DMS53 treated with DMSO at 0.1 percent for 48 hours (cell line): Measurements from ENCODE around the gene EGR4.

Experiments used
- DNase-seq: peaks from one replicate; lab custom pipeline; 2025; ENCODE audit not compliant: unreplicated experiment; lab: John Stamatoyannopoulos, UW

Gene EGR4

DNA sequence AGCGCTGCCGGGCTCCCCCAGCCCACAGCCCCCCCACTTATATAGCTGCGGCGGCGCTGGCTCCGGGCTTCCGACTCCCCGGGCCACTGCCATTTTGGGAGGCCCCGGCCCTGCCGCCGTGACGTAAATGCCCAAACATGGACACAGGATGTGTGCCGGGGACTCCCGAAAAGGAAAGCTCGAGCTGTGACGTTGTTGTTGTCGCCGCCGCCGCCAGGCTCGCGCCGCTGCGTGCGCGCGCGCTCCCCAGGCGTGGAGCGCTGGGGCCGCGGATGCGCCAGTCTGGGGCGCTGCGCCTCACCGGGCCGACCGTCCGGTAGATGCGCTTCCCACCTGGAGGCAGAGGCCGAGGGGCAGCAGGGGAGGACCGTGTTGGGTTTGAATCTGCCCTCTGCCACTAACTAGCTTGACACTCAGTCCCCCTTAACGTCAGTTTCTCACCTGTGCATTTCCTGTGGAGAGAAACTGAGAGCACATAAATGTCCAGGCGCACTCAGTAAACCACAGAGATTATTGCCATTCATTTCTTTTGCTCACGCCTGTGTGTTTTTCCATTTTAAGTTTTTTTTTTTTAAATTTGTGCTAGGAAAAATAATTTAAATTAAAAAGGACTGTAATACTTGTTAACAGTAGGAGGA is at the start of gene EGR4:
Gene EGR4 (minus strand): TSS at position 15 of the 638 bp plus-strand sequence. CDS start 231 bp downstream, outside the sequence.
- peak; percentile 87 for DNase-seq

- DNase-seq = no peak
These were observed 47.7 kb upstream of the EGR4 start for GRCh38 chr2:73341039-73341438.

GRCh38 chr2:73339201-73339600 is 45.9 kb upstream of the EGR4 start:
- no peak for DNase-seq

- DNase-seq = no peak
These were observed 44.5 kb upstream of the EGR4 start for GRCh38 chr2:73337828-73338227.

- DNase-seq = no peak
These were observed 41.3 kb upstream of the EGR4 start for GRCh38 chr2:73334620-73335019.

DNA sequence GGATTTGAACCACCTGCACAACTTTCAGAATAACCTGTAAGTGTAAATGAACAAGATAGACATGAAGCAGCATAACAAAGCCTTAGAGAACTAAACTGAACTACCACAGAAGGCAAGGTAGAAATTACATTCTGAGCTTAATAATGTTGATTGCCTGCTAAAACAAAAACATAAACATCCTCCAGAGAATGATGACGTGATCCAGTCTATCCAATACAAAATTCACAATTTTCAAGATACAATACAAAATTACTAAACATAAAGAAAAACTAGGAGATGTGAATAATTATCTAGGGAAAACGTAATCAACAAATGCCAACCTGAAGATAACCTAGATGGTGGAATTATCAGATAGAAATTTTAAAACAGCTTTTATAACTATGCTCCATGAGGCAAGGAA is 40.7 kb upstream of the EGR4 start:
- DNase-seq = no peak

DNA sequence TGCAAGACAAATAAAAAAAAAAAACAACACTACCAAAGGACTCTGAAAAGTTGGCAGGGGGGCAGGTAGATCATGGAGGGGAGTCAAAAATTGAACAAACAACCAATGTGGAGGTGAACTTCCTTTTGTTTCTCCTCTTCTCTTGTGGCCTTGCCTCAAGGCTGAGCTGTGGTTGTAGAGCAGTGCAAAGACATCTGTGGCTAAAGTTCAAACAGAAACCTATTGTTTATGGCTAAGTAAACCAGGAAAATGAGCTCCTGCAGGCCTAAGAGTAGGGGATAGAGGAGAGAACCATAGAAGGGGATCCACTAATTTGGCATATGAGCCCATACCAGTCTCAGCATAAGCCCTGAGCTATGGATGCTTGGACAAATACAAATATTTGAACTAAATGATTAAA is 40.2 kb upstream of the EGR4 start:
- DNase-seq = peak; percentile 91

GRCh38 chr2:73324126-73324725 is 30.9 kb upstream of the EGR4 start:
- DNase-seq = no peak

DNA sequence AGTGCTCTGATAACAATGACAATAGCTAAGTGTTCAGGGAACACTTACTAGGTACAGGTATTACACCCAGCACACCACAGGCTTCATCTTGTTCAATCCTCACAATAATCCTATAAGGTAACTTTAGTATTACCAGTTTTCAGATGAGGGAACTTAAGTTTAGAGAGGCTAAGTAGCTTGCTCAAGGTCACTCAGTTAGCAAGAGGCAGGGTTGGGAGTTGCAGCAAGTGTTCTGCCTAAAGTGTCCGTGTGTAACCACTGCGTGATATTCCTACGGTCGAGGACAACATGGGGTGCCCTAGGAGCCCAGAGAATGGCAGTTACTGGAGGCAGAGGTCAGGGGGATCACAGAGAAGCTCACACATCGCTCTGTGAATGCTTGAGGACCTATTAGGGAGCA is 30.2 kb upstream of the EGR4 start:
- DNase-seq = no peak

DNA sequence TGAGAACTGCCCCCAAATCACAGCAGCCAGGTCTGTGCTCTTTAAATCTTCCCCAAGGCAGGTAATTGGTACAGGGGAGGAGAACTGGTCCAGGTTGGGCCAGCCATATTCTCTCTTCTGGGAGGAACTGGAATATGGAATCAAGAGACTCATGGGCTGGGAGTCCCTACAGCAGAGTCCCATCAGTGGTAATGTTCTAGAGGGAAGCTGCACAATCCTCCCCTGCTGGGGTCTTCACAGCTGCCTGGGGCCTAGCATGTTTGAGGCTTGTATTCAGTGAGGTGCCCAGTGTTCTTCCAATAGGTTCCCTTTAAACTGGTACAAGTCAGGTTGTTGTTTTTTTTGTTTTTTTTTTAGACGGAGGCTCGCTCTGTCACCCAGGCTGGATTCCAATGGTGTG is 21.1 kb upstream of the EGR4 start:
- no peak for DNase-seq

DNA sequence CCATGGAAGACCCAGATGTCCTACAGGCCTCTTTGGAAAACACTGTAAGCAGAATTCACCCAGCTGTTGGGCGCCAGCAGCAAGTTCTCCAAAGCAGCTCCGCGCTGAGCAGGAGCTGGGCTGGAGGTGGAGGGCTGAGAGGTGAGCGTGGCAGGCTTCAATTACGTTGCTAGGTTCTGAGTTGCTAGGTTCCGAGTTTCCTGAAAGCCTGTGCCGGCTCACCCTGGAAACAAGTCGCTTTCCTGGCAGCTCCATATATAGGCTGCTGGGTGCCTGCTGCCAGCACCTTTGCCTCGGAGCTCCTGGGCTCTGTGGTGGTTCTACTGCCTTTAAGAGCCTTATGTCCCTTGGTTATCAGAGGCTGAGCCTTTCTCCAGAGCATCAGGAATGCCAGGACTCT is 14.4 kb upstream of the EGR4 start:
- DNase-seq = no peak

DNA sequence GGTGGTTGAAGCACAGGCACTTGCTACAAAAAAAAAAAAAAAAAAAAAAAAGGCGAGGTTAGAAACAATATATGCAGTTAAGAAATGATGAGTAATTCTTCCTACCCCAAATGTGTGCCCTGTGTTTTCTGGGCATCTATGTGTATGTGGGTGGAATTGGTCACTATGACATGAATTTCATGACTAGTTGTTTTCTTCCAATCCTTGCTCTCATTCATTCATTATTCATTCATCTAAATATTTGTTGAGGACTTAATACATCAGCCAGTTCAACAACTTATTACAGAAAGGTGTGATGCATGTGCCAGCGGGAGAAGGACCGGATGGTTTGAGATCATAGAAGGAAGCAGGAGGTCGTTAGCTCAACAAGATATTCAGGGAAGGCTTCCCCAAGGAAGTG is 8.3 kb upstream of the EGR4 start:
- no peak for DNase-seq

DNA sequence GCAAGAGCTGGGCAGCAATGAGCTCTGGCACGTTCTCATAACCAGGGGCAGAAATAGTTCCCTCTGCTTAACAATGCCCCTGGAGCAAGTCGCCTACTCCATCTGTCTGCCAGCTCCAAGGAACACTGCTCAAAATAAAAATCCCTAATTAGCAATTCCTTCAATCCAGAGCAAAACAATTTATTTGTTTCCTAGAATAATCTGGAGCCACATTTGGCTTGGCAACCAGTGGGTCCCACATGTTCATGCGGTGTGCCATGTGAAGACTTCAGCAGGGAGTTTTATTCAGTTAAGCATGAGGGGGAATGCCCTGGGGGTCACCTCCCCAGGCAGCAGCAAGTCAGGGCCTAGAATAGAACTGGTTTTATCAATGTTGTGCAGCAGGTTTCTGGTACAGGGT is 7.6 kb upstream of the EGR4 start:
- DNase-seq = no peak

GRCh38 chr2:73297586-73297985 is 4.2 kb upstream of the EGR4 start:
- no peak for DNase-seq

- DNase-seq = peak; percentile 17
These were observed 3.8 kb upstream of the EGR4 start for GRCh38 chr2:73297151-73297559.

DNA sequence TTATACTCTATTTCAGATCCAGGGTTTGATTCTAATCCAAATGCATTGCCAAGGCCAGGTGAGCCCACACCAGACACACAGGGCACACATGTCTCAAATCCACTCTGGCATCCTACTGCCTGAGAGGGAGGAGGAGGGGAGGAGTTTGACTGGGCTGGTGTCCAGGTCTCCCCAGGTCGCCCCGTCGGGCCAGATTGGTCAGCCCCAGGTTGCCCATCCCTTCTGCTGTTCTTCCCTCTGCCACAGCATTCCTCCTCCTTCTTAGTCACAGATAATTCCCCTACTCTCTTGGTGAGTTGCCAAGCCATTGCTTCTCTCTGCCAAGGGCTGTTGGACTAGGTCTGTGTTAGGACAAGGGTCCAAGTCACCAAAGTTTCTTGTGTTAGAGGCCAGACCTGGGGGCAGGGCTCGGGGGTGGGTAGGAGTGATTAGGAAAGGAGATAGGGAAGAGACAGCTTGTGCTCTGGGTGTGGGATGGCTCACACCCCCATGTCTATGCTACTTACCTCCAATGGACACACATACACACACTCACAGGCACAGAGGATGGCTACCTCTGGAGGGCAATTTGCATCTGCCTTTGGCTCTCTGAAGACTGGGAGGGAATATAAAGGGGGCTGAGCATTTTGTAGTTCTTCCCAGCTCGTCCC is 2.5 kb upstream of the EGR4 start:
- no peak for DNase-seq

- no peak for DNase-seq
These were observed 891 bp upstream of the EGR4 start for GRCh38 chr2:73294239-73294638.

GRCh38 chr2:73292906-73293533 is 328 bp downstream of the EGR4 start:
- DNase-seq = peak; percentile 24

DNA sequence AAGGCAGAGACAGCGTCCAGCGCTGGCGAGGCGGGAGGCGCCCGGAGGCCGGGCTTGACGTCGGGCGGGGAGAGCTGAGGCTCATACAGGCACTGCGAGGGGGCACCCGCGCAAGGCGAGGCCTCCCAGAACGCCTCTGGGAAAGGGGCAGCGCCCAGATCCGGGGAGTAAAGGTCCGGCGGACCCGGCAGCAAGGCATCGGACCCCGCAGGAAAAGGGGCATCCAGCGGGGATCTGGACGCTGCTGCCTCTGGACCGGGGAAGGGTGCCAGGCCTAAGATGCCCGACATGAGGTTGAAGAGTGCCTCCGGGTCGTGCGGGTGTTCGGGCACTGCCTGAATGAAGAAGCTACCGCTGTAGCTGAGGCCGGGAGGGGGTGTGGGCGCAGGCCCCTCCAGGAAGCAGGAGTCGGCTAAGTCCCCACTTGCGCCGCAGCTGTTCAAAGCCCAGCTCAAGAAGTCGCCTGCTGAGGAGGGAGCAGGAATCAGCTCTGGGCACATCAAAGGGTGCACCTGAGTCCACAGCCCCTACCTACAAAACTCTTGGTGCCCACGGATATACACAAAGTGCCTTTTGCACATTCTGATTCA is 937 bp downstream of the EGR4 start:
- no peak for DNase-seq

DNA sequence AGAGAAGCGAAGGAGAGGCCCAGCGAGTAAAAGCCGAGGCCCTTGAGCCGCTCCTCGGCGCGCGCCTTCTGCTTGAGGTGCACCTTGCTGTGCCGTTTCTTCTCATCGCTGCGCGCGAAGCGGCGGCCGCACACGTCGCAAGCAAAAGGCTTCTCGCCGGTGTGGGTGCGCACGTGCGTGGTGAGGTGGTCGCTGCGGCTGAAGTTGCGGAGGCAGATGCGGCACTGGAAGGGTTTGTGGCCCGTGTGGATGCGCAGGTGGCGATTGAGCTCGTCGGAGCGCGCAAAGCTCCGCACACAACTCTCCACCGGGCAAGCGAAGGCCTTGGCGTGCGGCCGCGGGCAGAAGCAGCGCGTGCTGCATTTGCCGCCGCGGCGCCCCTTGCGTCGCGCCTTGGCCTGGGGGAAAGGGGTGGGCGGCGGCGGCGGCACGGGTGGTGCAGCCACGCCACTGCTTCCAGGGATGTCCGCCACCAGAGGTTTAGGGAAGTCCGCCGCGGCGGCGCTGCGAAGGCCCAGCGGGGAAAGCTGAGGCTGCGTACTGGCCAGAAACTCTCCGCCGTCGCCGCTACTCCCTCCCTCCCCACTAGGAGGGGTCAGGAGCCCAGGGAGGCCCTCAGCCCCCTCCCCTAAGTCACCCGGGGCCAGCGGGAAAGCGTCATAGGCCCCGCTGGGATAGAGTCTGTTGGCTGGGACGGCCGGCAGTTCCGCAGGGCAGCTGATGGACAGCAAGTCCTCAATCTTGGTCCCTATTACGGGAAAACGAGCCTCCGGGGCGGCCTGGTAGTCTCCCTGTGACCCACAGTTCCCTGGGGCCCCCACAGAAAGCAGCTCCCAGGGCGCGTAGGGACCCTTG is 1.7 kb downstream of the EGR4 start:
- peak; percentile 61 for DNase-seq

- DNase-seq = peak; percentile 34
These were observed 2.3 kb downstream of the EGR4 start for GRCh38 chr2:73291093-73291460.
